PFSK-1 (cell line): ENCODE data around the gene MYO10.

Experiments
- FOXP2 ChIP-seq: optimal IDR thresholded peaks from 2 replicates; pipeline ENCODE3; 2011; ENCODE audit warnings: borderline replicate concordance, control low read depth, inconsistent platforms; ENCODE audit not compliant: insufficient read depth; ENCODE audit errors: extremely low read length, extremely low read depth
- POLR2AphosphoS5 ChIP-seq: IDR thresholded peaks from 2 replicates; pipeline ENCODE4 v1.6.1; 2012; ENCODE audit warnings: low read depth, mild to moderate bottlenecking, control low read depth, low read length, moderate library complexity
- REST ChIP-seq, 2 experiments: IDR thresholded peaks; 2 replicates each; pipeline versions ENCODE4 v1.6.1 to v1.8.0; 2011 to 2012; ENCODE audit warnings: low read depth in 2 of 2, low read length in 2 of 2, control low read depth in 1 of 2, inconsistent platforms in 1 of 2, mild to moderate bottlenecking in 1 of 2, moderate library complexity in 1 of 2; ENCODE audit not compliant: insufficient read depth in 1 of 2
- SIN3A ChIP-seq: IDR thresholded peaks from 2 replicates; pipeline ENCODE4 v1.6.1; 2012; ENCODE audit warnings: mild to moderate bottlenecking, low read length, moderate library complexity, borderline replicate concordance; ENCODE audit not compliant: insufficient read depth
- TAF1 ChIP-seq: IDR thresholded peaks from 2 replicates; pipeline ENCODE4 v1.6.1; 2012; ENCODE audit warnings: low read length, control low read depth, borderline replicate concordance; ENCODE audit not compliant: insufficient read depth

MYO10 gene

GRCh38 chr5:16685069-16685468, 251.0 kb downstream of the MYO10 start:
- TF ChIP-seq REST (IDR thresholded peaks at IDR 0.05; ENCODE audit: insufficient read depth in 1 of 2, low read depth in 2 of 2, low read length in 2 of 2) (no peak), TAF1 (no peak), SIN3A (no peak), FOXP2 (no peak), POLR2AphosphoS5 (no peak)

GRCh38 chr5:16681876-16682275, 254.2 kb downstream of the MYO10 start:
- TF ChIP-seq POLR2AphosphoS5 (no peak), REST (IDR thresholded peaks at IDR 0.05; ENCODE audit: insufficient read depth in 1 of 2, low read depth in 2 of 2, low read length in 2 of 2) (no peak), FOXP2 (no peak), TAF1 (no peak), SIN3A (no peak)

GRCh38 chr5:16679863-16680262, 256.2 kb downstream of the MYO10 start:
- no peak for TF ChIP-seq TAF1

GRCh38 chr5:16679190-16679589, 256.9 kb downstream of the MYO10 start:
- no peak for TF ChIP-seq FOXP2
- TF ChIP-seq SIN3A, result no peak
- no peak for TF ChIP-seq TAF1
- TF ChIP-seq REST (IDR thresholded peaks at IDR 0.05; ENCODE audit: insufficient read depth in 1 of 2, low read depth in 2 of 2, low read length in 2 of 2), result no peak
- TF ChIP-seq POLR2AphosphoS5, result no peak

- TF ChIP-seq TAF1 (no peak), FOXP2 (no peak), REST (IDR thresholded peaks at IDR 0.05; ENCODE audit: insufficient read depth in 1 of 2, low read depth in 2 of 2, low read length in 2 of 2) (no peak), SIN3A (no peak), POLR2AphosphoS5 (no peak)
These were observed 260.3 kb downstream of the MYO10 start for GRCh38 chr5:16675806-16676205.
